A549 treated with AZD9567 at 1 μM for 4 hours (cell line): ENCODE data around the gene POC5. TPM values are rescaled to one million over a fixed set of nuclear protein-coding genes. Genes with fewer than 3 reads are reported as not detected.

ENCODE experiments used
- total RNA-seq: library from RNA; stranded (reverse); fragments of 200-300 nt; extraction: Qiagen RNA extraction; gene quantifications from 5 replicates; pipeline ENCODE4 v1.2.3, GENCODE V29; 2022; ENCODE audit not compliant: insufficient read depth

POC5 gene, protein sequence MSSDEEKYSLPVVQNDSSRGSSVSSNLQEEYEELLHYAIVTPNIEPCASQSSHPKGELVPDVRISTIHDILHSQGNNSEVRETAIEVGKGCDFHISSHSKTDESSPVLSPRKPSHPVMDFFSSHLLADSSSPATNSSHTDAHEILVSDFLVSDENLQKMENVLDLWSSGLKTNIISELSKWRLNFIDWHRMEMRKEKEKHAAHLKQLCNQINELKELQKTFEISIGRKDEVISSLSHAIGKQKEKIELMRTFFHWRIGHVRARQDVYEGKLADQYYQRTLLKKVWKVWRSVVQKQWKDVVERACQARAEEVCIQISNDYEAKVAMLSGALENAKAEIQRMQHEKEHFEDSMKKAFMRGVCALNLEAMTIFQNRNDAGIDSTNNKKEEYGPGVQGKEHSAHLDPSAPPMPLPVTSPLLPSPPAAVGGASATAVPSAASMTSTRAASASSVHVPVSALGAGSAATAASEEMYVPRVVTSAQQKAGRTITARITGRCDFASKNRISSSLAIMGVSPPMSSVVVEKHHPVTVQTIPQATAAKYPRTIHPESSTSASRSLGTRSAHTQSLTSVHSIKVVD
- total RNA-seq: 8.9 to 15.3 TPM (median 11.5 TPM) in 5 replicates

DNA sequence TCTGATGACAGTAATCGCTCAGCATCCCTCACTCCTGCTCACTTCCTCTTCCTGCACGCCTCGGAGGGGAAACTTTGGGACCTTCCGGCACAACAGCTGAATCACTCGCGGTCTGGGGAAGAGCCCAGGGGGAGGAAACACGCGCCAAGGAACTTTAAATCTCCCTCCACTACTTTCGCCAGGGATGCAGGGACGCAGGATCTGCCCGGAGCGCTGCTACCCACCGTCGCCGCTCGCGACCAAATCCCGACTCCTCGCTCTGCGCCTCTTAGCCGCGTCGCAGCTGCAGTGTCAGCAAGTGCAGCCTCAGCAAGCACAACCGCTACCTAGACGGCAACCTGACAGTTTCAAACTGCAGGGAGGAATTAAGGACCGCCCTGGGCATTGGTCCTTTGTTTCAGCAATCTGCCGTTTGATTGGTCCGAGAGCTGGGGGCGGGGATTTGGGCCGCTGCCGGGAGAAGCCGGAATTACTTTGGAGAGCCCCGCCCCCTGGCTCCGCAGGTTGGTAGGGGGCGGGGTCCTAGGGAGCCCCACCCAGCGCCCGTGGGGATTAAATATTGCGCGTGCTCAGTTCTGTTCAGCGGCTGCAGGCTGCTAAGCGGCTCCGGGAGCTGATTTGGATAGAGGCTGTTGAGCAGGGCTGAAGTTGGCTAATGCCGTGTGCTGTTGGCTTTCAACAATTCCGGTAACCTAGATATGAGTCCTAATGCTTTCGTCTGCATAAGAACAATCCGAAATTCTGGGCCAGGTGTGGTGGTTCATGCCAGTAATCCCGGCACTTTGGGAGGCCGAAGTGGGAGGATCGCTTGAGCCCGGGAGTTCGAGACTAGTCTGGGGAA lies at the start of gene POC5:
POC5 (minus strand) TSS at position 356 of the 841 bp plus-strand sequence. CDS start 4,500 bp downstream, outside the sequence.

Other genes with a start within 250 kb of the POC5 start
- gene CERT1, start 205.8 kb downstream of the POC5 start, total RNA-seq: 20.7 to 24.5 TPM (median 24.0 TPM) in 5 replicates
- gene POLK, start 205.5 kb downstream of the POC5 start, total RNA-seq: 8.4 to 11.9 TPM (median 10.6 TPM) in 5 replicates
- gene ANKDD1B, start 106.0 kb downstream of the POC5 start, total RNA-seq: 0.06 TPM in 1 of 5 replicates, not detected in the others